GM12873 (cell line): ENCODE results near the gene BTG2.
A peak's percentile ranks its signal among the peaks of the same experiment; 100 is the strongest.

Source experiments
- CTCF ChIP-seq: IDR thresholded peaks from 2 replicates; pipeline ENCODE4 v1.5.1; 2012; ENCODE audit warnings: low read depth, mild to moderate bottlenecking, moderate library complexity, low read length, control low read depth; ENCODE audit not compliant: insufficient read depth; ENCODE audit errors: missing control alignments

The BTG2 gene

GRCh38 chr1:203301331-203301668 is 4.0 kb upstream of the BTG2 start:
- no peak for TF ChIP-seq CTCF

GRCh38 chr1:203302456-203302855 is 2.9 kb upstream of the BTG2 start:
- TF ChIP-seq CTCF, result no peak

GRCh38 chr1:203302894-203303293 is 2.4 kb upstream of the BTG2 start:
- no peak for TF ChIP-seq CTCF

- no peak for TF ChIP-seq CTCF
Measured at GRCh38 chr1:203304391-203304918, 864 bp upstream of the BTG2 start.

- no peak for TF ChIP-seq CTCF
Measured at GRCh38 chr1:203305809-203306088, 430 bp downstream of the BTG2 start.

- TF ChIP-seq CTCF, result peak; percentile 46
Measured at GRCh38 chr1:203306089-203306964, 1.0 kb downstream of the BTG2 start.

- no peak for TF ChIP-seq CTCF
Measured at GRCh38 chr1:203306965-203307541, 1.7 kb downstream of the BTG2 start.
